ENCODE measurements around the gene PRKG1. TPM values are rescaled to one million over a fixed set of nuclear protein-coding genes. Genes with fewer than 3 reads are reported as not detected.
"Not testable (repeated sequence)": the region's sequence is repeated elsewhere in the genome, so short reads cannot be mapped to it uniquely, and the experiment has no call there.

PRKG1 gene
- total RNA-seq, 2 experiments from 2014 or later = not detected

DNA sequence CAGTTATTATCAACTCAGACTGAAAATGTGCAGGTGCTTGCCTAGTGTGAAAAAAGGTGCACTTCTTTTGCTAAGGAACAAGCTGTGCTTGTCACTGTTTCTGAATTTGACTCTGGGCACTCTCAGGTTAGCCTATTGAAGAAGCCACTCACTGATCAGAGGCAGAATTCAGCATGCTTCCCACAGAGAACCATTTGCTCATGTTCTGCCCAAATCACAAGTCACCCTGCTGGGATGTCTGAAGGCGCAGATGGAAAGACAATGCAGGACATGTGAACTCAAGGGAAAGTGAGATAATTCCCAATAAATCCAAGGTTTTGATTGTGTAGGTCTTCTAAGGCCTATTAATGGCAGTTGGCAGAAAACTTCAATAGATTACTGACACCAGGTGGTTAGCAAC, 672.9 kb downstream of the PRKG1 start:
- Mint-ChIP-seq H3K27ac (no peak overlapping the region), H3K27me3 (peaks cover 3% of the 10 kb centered on the region), H3K36me3 (ENCODE audit: low read depth) (no peaks in the 10 kb centered on the region), H3K4me3 (no peak overlapping the region), H3K4me1 (no peaks in the 10 kb centered on the region), H3K9me3 (no peaks in the 10 kb centered on the region)
- no peak for DNase-seq
- ChIA-PET POLR2A (no interaction called here), CTCF (no interaction called here)

DNA sequence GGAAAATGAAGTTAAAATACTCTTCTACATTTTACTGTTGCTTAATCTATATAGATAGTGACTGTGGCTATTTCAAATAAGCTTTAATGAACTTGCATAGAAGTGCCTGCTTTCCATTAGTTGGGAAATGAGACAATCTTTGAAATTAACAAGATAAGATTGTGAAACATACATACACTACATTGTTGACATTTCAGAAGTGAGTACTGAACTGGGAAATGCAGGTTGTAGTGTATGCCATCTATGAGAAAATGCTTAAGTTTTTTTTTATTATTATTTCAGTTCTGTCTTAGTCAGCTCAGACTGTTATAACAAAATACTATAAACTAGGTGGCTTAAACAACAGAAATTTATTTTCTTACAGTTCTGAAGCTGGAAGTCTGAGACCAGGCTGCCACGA, 674.7 kb downstream of the PRKG1 start:
- ChIA-PET CTCF (no interaction called here), POLR2A (no interaction called here)
- H3K27me3 Mint-ChIP-seq = peaks cover 2% of the 10 kb centered on the region
- no peaks in the 10 kb centered on the region for H3K36me3 Mint-ChIP-seq (ENCODE audit: low read depth)
- H3K4me1 Mint-ChIP-seq = no peaks in the 10 kb centered on the region
- H3K27ac Mint-ChIP-seq = no peak overlapping the region
- H3K9me3 Mint-ChIP-seq = no peaks in the 10 kb centered on the region
- H3K4me3 Mint-ChIP-seq = no peak overlapping the region
- no peak for DNase-seq

DNA sequence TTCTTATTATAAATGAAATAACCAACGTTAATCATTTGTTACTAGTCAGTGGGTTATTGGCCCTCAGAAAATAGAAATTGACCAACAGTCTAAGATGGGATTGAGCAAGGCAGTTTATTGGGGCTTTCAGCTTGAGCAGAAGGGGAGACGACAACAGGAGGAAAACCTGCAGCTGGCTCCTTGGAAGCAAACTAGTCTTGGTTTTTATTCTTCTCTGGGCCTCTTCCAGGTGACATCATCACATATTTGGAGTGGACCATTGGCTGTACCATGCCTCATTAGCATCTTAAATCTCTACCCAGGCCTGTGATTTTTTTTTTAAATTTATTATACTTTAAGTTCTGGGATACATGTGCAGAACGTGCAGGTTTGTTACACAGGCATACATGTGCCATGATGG, 684.1 kb downstream of the PRKG1 start:
- Mint-ChIP-seq H3K4me3 (no peak overlapping the region), H3K4me1 (no peaks in the 10 kb centered on the region), H3K27me3 (peaks cover 3% of the 10 kb centered on the region), H3K36me3 (ENCODE audit: low read depth) (no peaks in the 10 kb centered on the region), H3K27ac (no peak overlapping the region), H3K9me3 (no peaks in the 10 kb centered on the region)
- no peak for DNase-seq
- POLR2A ChIA-PET = no interaction called here
- CTCF ChIA-PET = no interaction called here

DNA sequence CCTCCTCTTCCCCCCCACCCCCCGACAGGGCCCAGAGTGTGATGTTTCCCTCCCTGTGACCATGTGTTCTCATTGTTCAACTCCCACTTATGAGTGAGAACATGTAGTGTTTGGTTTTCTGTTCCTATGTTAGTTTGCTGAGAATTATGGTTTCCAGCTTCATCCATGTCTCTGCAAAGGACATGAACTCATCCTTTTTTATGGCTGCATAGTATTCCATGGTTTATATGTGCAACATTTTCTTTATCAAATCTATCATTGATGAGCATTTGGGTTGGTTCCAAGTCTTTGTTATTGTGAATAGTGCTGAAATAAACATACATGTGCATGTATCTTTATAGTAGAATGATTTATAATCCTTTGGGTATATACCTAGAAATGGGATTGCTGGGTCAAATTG, 684.6 kb downstream of the PRKG1 start:
- POLR2A ChIA-PET; CTCF ChIA-PET; H3K4me3 Mint-ChIP-seq; H3K27ac Mint-ChIP-seq; H3K36me3 Mint-ChIP-seq (ENCODE audit: low read depth); H3K4me1 Mint-ChIP-seq; H3K27me3 Mint-ChIP-seq; H3K9me3 Mint-ChIP-seq; DNase-seq: not testable (repeated sequence)

DNA sequence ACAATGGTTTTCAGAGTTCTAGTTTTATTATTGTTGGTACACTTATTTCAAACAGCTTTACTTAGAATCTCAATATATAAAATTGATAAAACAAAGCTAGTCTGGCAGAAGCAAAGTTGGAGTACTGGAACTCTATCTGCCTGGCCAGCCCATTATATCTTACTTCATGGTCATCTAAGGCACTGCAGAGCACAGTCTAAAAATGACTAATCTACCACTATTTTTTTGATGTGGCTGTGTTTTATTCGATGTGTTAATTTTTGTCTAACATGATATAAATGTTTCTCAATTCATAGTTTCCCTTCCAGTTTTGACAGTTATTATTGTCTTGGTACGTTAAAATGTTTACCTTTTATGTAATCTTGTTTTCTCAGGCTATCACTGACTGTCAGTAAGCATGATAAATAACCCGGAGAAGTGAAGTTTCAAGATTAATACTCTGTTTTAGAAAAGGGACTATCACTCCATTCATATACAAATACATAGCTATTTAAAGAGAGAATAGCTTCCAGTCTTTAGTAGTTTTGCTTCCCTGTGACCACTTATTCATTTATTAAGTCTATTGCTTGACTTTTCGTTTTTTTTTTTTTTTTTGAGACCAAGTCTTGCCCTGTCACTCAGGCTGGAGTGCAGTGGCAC, 685.7 kb downstream of the PRKG1 start:
- no peak overlapping the region for H3K27ac Mint-ChIP-seq
- H3K36me3 Mint-ChIP-seq (ENCODE audit: low read depth) = no peaks in the 10 kb centered on the region
- H3K9me3 Mint-ChIP-seq = no peaks in the 10 kb centered on the region
- H3K4me1 Mint-ChIP-seq = no peaks in the 10 kb centered on the region
- no peak overlapping the region for H3K4me3 Mint-ChIP-seq
- CTCF ChIA-PET = interaction anchor here (0.6 kb wide), 2 partner anchors 266 to 304 kb away, joined by 3 read pairs; no protein-coding TSS in a partner anchor
- DNase-seq = no peak
- no peaks in the 10 kb centered on the region for H3K27me3 Mint-ChIP-seq
- POLR2A ChIA-PET = no interaction called here

DNA sequence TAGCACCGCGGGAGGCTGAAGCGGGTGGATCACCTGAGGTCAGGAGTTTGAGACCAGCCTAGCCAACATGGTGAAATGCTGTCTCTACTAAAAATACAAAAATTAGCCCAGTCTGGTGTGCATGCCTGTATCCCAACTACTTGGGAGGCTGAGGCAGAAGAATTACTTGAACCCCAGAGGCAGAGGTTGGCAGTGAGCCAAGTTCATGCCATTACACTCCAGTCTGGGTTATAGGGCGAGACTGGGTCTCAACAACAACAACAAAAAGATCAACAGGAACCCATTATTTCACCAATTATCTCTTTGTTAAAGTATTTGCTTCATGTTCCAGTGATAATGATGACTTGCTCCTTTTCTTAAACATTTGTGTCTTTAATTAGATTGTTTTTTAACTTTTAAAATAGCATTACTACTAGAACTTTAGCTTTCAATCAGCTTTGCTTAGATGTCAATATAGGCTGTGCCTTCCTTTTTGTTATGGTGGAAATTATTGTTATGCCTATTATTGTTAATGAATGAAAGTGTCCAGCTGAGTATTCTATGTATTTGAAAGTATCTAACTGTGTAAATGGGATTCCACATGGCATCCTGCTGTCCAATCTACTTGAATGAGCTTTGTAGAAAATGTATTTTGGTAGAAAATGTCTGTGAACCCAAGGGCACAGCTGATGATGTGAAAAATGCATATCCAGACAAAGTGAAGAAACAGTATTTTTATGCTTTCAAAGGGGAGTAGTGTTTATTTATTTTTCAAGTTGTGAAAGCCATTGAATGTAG, 686.8 kb downstream of the PRKG1 start:
- no peak overlapping the region for H3K4me3 Mint-ChIP-seq
- CTCF ChIA-PET = no interaction called here
- POLR2A ChIA-PET = no interaction called here
- H3K27ac Mint-ChIP-seq = no peak overlapping the region
- H3K27me3 Mint-ChIP-seq = no peaks in the 10 kb centered on the region
- DNase-seq = no peak
- H3K4me1 Mint-ChIP-seq = no peaks in the 10 kb centered on the region
- H3K9me3 Mint-ChIP-seq = no peaks in the 10 kb centered on the region
- no peaks in the 10 kb centered on the region for H3K36me3 Mint-ChIP-seq (ENCODE audit: low read depth)

DNA sequence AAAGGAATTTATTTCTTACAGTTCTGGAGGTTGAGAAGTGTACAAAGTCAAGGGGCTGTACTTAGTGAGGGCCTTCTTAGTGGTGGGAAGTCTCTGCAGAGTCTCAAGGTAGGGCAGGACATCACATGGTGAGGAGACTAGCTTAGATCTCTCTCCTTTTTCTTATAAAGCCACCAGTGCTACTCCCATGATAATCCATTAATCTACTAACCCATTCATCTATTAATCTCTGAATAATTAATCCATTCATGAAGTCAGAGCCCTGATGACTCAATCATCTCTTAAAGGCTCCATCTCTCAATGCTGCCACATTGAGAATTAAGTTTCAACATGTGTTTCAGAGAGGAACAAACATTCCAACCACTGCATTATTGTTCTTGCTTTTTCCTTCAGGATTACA, 689.5 kb downstream of the PRKG1 start:
- ChIA-PET CTCF (no interaction called here), POLR2A (no interaction called here)
- H3K27ac Mint-ChIP-seq = no peak overlapping the region
- no peak for DNase-seq
- no peaks in the 10 kb centered on the region for H3K36me3 Mint-ChIP-seq (ENCODE audit: low read depth)
- H3K4me1 Mint-ChIP-seq = no peaks in the 10 kb centered on the region
- no peak overlapping the region for H3K4me3 Mint-ChIP-seq
- H3K27me3 Mint-ChIP-seq = no peaks in the 10 kb centered on the region
- H3K9me3 Mint-ChIP-seq = no peaks in the 10 kb centered on the region

DNA sequence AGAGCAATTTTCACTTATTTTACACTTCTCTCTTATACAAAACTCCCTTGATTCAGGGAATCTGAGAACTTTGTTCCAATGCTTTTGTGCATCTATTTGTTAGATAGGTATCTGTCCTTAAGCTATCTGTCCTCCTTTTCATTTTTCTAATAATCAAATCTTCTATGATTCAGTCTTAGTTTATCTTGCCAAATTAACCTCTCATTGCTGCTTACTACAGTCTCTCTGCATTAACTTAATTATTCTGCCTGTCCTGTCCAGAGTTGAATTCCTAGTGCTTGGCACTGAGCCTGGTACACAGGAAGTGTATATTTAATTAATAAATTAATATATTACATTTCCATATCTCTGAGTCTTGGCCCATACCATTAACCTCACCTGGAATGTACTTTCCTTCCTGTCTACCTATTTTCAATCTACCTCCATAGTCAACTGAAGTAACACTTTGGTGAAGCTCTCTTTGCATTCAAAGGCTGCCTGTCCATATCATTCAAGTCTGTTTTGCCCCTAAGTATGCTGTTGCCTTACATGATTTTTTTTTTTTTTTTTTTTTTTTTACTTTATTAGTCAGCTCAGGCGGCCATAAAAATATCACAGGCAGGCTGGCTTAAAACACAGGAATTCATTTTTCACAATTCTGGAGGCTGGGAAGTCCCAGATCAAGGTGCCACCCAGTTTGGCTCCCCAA, 691.1 kb downstream of the PRKG1 start:
- CTCF ChIA-PET = interaction anchor here (1.9 kb wide), 1 partner anchor 11 kb away, joined by 8 read pairs; no protein-coding TSS in a partner anchor
- Mint-ChIP-seq H3K4me3 (no peak overlapping the region), H3K4me1 (no peaks in the 10 kb centered on the region), H3K36me3 (ENCODE audit: low read depth) (no peaks in the 10 kb centered on the region), H3K9me3 (no peaks in the 10 kb centered on the region), H3K27me3 (no peaks in the 10 kb centered on the region), H3K27ac (no peak overlapping the region)
- POLR2A ChIA-PET = no interaction called here
- no peak for DNase-seq

DNA sequence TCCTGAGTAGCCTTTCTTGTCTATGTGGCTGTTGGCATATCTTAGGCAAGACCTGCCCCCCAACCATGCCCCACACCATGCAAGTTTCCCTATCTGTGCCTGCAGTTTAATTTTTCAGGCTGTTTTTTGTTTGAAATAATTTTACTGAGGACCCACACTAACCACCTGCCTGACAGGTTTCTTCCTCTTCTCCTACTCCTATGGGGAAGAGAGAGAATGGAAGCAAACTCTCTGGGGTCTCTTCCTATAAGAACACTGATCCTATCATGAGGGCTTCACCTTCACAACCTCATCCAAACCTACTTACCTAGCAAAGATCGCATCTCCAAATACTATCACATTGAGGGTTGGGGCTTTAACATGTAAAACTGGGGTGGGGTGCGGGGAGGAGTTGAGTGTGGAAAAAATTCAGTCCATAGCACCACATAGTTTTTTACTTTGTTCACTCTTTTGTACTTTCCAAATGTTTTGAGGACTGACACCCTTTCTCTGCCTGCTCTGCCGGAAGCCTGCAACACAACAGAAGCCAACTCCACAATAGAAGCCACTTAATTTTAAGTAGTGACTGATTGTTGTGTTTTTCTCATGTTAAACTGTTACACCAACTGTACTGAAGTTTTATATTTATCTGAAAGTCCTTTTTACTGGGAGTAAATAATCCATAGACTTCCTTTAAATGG, 692.3 kb downstream of the PRKG1 start:
- no peaks in the 10 kb centered on the region for H3K36me3 Mint-ChIP-seq (ENCODE audit: low read depth)
- ChIA-PET CTCF (interaction anchor here (0.5 to 1.9 kb wide), 2 partner anchors 12 to 99 kb away, joined by 4 to 8 read pairs; no protein-coding TSS in a partner anchor), POLR2A (no interaction called here)

DNA sequence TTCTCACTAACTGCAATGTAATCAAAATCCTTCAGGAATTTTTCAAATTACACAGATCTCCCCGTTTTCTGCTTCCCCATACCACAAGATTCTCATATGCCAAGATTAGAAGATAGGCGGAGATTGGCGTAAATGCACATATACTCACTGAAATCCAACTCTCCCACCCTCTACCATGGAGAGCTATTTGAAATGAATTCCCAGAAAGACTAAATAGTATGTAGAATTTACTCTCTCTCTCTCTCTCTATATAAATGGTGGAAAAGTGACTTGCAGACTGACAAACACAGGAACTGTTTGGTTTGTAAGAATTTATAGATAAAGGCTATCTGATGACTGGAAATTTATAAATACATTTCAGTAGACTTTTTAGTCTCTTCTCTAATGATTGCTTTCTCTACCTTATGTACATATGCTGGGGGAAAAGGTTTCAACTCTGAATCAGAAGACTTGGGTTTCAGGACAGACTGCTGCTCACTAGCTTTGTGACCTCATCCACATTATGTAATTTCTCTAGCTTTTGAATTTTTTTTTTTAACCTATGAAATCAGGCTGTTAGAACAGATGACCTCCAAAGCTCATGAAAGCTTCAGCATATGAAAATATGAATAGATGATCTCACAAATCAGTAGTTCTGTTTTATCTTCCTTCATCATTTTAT, 692.9 kb downstream of the PRKG1 start:
- Mint-ChIP-seq H3K9me3 (no peaks in the 10 kb centered on the region), H3K27me3 (peaks cover 2% of the 10 kb centered on the region), H3K36me3 (ENCODE audit: low read depth) (no peaks in the 10 kb centered on the region), H3K4me3 (no peak overlapping the region), H3K4me1 (no peaks in the 10 kb centered on the region), H3K27ac (no peak overlapping the region)
- ChIA-PET CTCF (no interaction called here), POLR2A (no interaction called here)
- DNase-seq = no peak

More for the DNA sequence above, 692.3 kb downstream of the PRKG1 start:
- H3K27me3 Mint-ChIP-seq = no peaks in the 10 kb centered on the region
- no peak for DNase-seq
- no peak overlapping the region for H3K4me3 Mint-ChIP-seq
- H3K9me3 Mint-ChIP-seq = no peaks in the 10 kb centered on the region
- no peak overlapping the region for H3K27ac Mint-ChIP-seq
- no peaks in the 10 kb centered on the region for H3K4me1 Mint-ChIP-seq

DNA sequence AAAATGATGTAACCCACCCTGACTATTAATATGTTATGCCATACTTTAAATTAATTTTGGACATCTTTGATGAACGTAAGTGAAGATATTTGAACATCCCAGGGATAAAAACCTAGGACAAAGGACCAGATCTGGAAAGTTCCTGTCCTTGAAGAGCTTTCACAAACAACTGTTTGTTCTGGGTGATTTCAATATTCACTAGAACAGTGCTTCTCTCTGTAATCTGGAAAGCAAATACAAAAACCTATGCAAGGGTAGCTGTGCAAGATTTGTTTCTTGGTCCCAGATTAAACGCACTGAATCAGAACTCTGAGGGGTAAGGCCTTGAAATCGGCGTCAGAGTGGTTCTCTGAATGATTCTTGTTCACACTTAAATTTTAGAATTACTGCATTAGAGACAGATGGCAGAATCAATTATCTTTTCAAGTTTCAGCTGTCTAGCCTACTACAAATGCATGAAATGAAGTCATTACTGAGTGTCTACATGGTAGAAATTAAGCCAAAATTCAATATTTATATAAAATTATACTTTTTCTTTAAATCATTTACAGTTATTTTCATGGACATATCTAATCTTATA, 694.7 kb downstream of the PRKG1 start:
- CTCF ChIA-PET = no interaction called here
- H3K9me3 Mint-ChIP-seq = no peaks in the 10 kb centered on the region
- H3K4me1 Mint-ChIP-seq = no peaks in the 10 kb centered on the region
- POLR2A ChIA-PET = no interaction called here
- DNase-seq = no peak
- no peaks in the 10 kb centered on the region for H3K36me3 Mint-ChIP-seq (ENCODE audit: low read depth)
- no peak overlapping the region for H3K27ac Mint-ChIP-seq
- no peak overlapping the region for H3K4me3 Mint-ChIP-seq
- peaks cover 4% of the 10 kb centered on the region for H3K27me3 Mint-ChIP-seq

DNA sequence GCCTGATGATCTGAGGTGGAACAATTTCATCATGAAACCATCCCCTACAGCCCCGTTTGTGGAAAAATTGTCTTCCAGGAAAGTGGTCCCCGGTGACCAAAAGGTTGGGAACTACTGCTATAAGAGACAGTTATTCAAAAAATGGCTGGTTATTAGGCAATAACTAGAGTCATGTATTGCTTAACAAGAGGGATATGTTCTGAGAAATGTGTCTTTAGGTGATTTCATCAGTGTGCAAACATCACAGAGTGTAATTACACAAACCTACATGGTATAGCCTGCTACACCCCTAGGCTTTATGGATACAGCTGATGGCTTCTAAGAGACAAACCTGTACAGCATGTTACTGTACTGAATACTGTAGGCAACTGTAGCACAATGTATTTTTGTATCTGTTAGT, 696.4 kb downstream of the PRKG1 start:
- no peaks in the 10 kb centered on the region for H3K36me3 Mint-ChIP-seq (ENCODE audit: low read depth)
- H3K27ac Mint-ChIP-seq = no peak overlapping the region
- H3K4me3 Mint-ChIP-seq = no peak overlapping the region
- H3K9me3 Mint-ChIP-seq = no peaks in the 10 kb centered on the region
- no peaks in the 10 kb centered on the region for H3K4me1 Mint-ChIP-seq
- POLR2A ChIA-PET = no interaction called here
- no peak for DNase-seq
- CTCF ChIA-PET = no interaction called here
- H3K27me3 Mint-ChIP-seq = peaks cover 4% of the 10 kb centered on the region

All from activated CD4-positive, alpha-beta T cell treated with anti-CD3 and anti-CD28 coated beads, Interleukin-2, amount 10 ng/mL, durations not matched to agents 7 days and 5 days (primary cell).